Muscle of back (tissue), 11 donors: ENCODE measurements around the gene HACD1. TPM values are rescaled to one million over a fixed set of nuclear protein-coding genes. Genes with fewer than 3 reads are reported as not detected.
A peak's percentile ranks its signal among the peaks of the same experiment; 100 is the strongest.

Experiments
- DNase-seq, 3 donors: peaks; one replicate each; pipeline versions ENCODE4 v3.0.0 to v3.0.0-alpha.2; 2013
- polyA plus RNA-seq, 10 donors: library from polyadenylated mRNA; unstranded; fragments of 120-200 nt; gene quantifications; one replicate each; pipeline ENCODE4 v1.2.1, GENCODE V29; 2013; ENCODE audit not compliant: insufficient read length in 10 of 10

Gene HACD1
- polyA plus RNA-seq, 10 donors, result 74.2 to 194 (median 132) TPM

- DNase-seq, result no peak
These were observed 30.3 kb downstream of the HACD1 start for GRCh38 chr10:17586821-17587234.

GRCh38 chr10:17585016-17585415, 32.2 kb downstream of the HACD1 start:
- no peak for DNase-seq

- no peak for DNase-seq
These were observed 36.3 kb downstream of the HACD1 start for GRCh38 chr10:17580885-17581284.

- no peak for DNase-seq
These were observed 38.6 kb downstream of the HACD1 start for GRCh38 chr10:17578603-17579002.

GRCh38 chr10:17576768-17577167, 40.4 kb downstream of the HACD1 start:
- no peak for DNase-seq

GRCh38 chr10:17564911-17565310, 52.3 kb downstream of the HACD1 start:
- no peak for DNase-seq

GRCh38 chr10:17563452-17563851, 53.7 kb downstream of the HACD1 start:
- peak in 1 of 3 donors; percentile 19 for DNase-seq

- peak; percentile 77 to 85 (median 81) for DNase-seq
These were observed 54.6 kb downstream of the HACD1 start for GRCh38 chr10:17562614-17563013.

GRCh38 chr10:17561111-17561510, 56.1 kb downstream of the HACD1 start:
- peak in 1 of 3 donors; percentile 19 for DNase-seq

GRCh38 chr10:17557459-17557858, 59.7 kb downstream of the HACD1 start:
- no peak for DNase-seq

- DNase-seq, result peak in 2 of 3 donors; percentile 34 to 43
These were observed 68.4 kb downstream of the HACD1 start for GRCh38 chr10:17548770-17549169.

GRCh38 chr10:17548162-17548561, 69.0 kb downstream of the HACD1 start:
- DNase-seq, result peak in 1 of 3 donors; percentile 19

GRCh38 chr10:17547060-17547459, 70.1 kb downstream of the HACD1 start:
- no peak for DNase-seq

- no peak for DNase-seq
These were observed 72.7 kb downstream of the HACD1 start for GRCh38 chr10:17544465-17544864.

Other genes with a start within 250 kb of the HACD1 start
- 1 to 10 TPM in 7 of 10 donors, under 1 TPM in 3; 0.65 to 2.9 (median 1.7) TPM for gene ST8SIA6, start 162.8 kb downstream of the HACD1 start, polyA plus RNA-seq
- gene STAM, start 26.8 kb upstream of the HACD1 start, polyA plus RNA-seq, result 10 to 100 TPM; 20.6 to 33.0 (median 23.4) TPM
- gene TMEM236, start 134.8 kb upstream of the HACD1 start, polyA plus RNA-seq, result under 1 TPM; 0.21 to 0.69 (median 0.47) TPM
- gene MRC1, start 192.0 kb upstream of the HACD1 start, polyA plus RNA-seq, result 10 to 100 TPM; 12.9 to 18.7 (median 15.9) TPM